Activated naive CD8-positive, alpha-beta T cell treated with anti-CD3 and anti-CD28 coated beads, Interleukin-2, amount 50 U/mL, for 24 hours (primary cell): ENCODE data around the gene ST3GAL5.
"Not testable (repeated sequence)": the region's sequence is repeated elsewhere in the genome, so short reads cannot be mapped to it uniquely, and the experiment has no call there.

Source experiments
- ATAC-seq: fragments of 150-1000 bp; cut with Tn5 transposase; one replicate; pipeline ENCODE4 v1.10.0; 2021
- DNase-seq: peaks from one replicate; pipeline ENCODE4 v3.0.0; 2021
- H3K27ac Mint-ChIP-seq: one replicate; pipeline ENCODE4 v1.8.0; 2021; ENCODE audit warnings: mild to moderate bottlenecking, mixed read lengths
- H3K27me3 Mint-ChIP-seq: one replicate; pipeline ENCODE4 v1.8.0; 2021; ENCODE audit warnings: mixed read lengths
- H3K36me3 Mint-ChIP-seq: one replicate; pipeline ENCODE4 v1.8.0; 2021; ENCODE audit warnings: low read depth, mixed read lengths
- H3K4me1 Mint-ChIP-seq: one replicate; pipeline ENCODE4 v1.8.0; 2021; ENCODE audit warnings: mixed read lengths
- H3K4me3 Mint-ChIP-seq: one replicate; pipeline ENCODE4 v1.8.0; 2021; ENCODE audit warnings: mild to moderate bottlenecking, moderate library complexity, mixed read lengths
- H3K9me3 Mint-ChIP-seq: one replicate; pipeline ENCODE4 v1.8.0; 2021; ENCODE audit warnings: mixed read lengths

ST3GAL5 gene

DNA sequence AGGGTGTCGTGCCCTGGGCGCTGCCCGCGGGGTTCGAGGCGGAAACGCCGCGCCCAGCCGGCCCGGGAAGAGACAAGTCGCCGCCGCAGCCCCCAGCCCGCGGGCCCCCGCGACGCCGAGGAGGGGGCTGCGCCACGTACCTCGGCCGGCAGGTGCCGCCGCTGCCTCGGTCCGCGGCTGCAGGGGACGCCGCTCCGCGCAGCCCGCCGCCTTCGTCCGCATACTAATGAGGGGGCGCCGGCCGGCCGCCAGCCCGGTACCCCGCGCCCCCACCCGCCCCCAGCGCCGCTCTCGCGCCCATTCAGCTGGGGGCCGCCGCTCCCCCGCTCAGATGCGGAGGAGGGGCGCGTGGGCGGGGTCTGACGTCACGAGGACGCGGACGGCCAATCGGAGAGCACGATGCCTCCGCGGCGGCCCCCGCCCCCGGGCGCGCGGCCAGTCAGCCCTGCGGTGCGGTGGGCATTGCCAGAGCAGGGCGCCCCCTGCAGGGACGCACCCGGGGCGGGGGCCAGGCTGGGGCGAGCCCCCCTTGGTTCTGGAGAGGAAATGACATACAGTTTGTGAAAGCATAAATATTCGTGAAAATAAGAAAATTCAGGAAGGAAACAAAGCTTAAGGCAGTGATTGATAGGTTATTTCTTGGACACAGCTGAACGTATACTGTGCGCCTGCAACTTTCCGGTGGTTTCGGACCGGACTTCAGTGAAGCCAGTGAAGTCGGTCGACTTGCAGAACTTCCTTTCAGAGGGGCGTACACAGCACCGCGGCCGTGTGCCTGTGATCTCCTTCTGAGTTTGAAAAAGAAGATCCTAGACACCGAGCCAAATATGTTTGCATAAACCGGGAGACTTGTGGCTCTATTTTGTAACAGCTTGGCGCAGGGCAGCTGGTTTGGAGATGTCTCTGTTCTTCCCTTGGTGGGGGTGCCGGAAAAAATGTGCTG lies at the start of gene ST3GAL5:
ST3GAL5 (minus strand) TSS at position 307 of the 943 bp plus-strand sequence; CDS start at position 222, 85 bp downstream.
- H3K27me3 Mint-ChIP-seq = no peaks in the 10 kb centered on the region
- H3K36me3 Mint-ChIP-seq = no peaks in the 10 kb centered on the region
- H3K27ac Mint-ChIP-seq = peak within 1 kb of the TSS; percentile 88
- peaks cover 73% of the 10 kb centered on the region for H3K4me1 Mint-ChIP-seq
- peak within 1 kb of the TSS; percentile 90 for H3K4me3 Mint-ChIP-seq
- no peaks in the 10 kb centered on the region for H3K9me3 Mint-ChIP-seq
- ATAC-seq (peak; percentile 76), DNase-seq (peak; percentile 95)

DNA sequence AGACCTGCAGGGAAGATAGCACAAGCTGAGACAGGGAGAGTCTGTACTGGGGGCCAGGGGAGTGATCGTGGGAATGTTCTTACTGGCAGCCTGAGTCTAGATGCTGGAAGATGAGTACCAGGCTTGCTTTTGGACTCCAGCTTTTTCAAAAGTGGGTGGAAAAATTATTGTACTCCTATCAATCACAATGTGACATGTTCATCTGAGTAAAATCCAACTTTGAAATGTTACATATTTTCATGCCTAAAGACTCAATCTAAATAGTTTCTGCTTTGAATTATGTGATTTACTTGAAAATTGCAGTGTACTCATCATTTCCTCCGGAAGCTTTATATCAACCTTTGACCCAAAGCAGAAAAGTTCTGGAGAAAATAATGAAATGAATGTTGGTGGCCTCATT lies 49.7 kb upstream of the ST3GAL5 start:
- Mint-ChIP-seq H3K4me3 (no peak overlapping the region), H3K4me1 (peaks cover 8% of the 10 kb centered on the region), H3K36me3 (peaks cover 6% of the 10 kb centered on the region), H3K27me3 (no peaks in the 10 kb centered on the region), H3K9me3 (peaks cover 14% of the 10 kb centered on the region), H3K27ac (no peak overlapping the region)
- DNase-seq (no peak), ATAC-seq (no peak)

DNA sequence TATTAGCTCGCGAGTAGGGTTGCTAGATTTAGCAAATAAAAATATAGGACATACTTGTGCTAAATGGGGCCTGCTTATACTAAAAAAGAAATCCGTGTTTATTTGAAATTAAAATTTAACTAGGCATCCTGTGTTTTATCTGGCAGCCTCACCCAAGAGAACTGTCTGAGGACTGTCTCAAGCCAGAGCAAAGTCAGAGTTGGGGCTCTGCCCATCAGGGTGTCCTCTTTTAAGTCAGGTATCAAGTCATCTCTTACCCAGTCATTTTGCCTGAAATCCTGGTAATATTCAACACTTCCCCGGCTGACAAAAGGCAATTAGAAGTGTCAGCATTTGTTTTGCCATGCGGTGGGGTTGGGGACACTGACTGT lies 48.3 kb upstream of the ST3GAL5 start:
- Mint-ChIP-seq H3K9me3 (peaks cover 6% of the 10 kb centered on the region), H3K27ac (no peak overlapping the region), H3K27me3 (no peaks in the 10 kb centered on the region), H3K4me1 (peaks cover 16% of the 10 kb centered on the region), H3K4me3 (no peak overlapping the region), H3K36me3 (no peaks in the 10 kb centered on the region)
- no peak for DNase-seq
- ATAC-seq = no peak

DNA sequence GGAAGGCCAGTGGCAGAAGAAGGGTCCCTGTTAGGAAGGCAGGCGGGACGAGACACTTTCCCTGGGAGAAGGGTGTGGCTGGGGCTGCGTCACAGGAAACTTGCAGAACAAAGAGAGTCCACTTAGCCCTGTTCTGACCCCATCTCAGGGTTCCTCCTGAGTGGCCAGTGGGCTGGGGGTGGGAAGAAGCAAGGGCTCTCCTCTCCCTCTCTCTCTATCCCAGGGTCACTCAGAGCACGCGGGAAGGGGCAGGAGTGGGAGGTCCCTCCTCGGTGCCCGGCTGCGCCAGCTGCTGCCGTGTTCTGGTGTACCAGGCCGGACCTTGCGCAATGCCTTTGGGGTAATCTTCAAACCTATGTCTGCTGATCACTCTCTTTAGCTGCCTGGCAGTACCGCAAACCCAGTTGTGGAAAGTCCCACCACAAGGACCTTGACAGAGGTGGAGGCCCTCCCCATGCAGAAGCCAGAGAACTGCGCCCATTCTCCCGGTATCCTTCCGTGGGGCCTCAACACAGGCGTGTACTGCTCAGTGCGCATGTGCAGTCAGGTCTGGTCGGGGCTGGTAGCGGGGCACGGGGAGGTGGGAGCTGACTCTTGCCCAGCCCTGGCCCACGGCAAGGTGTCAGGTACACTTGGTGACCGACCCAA lies 47.8 kb upstream of the ST3GAL5 start:
- Mint-ChIP-seq H3K9me3 (peaks cover 4% of the 10 kb centered on the region), H3K27ac (no peak overlapping the region), H3K36me3 (no peaks in the 10 kb centered on the region), H3K4me3 (no peak overlapping the region), H3K4me1 (peaks cover 16% of the 10 kb centered on the region), H3K27me3 (no peaks in the 10 kb centered on the region)
- ATAC-seq = no peak
- DNase-seq = no peak

DNA sequence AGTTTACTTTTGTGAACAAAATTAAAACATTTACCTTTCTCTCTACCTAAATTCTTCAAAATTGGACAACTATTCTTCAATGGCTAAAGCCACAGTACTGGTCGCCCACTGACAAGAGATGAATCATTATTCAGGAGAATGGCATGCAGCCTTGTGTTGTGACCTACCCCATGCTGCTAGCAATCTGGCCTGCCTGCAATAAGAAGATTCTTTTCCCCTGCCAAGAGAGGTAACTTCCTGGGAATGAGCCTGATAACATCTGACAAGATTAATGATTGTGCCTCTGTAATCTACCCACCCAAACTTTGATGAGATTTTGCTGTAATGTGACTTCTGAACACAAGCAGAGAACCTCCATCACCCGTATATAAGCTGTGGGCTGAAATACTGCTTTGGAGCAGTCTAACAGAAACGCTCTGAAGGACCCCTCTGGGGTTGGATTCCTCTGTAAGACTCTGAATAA lies 47.0 kb upstream of the ST3GAL5 start:
- H3K4me1 Mint-ChIP-seq = peaks cover 16% of the 10 kb centered on the region
- no peak overlapping the region for H3K4me3 Mint-ChIP-seq
- H3K36me3 Mint-ChIP-seq = no peaks in the 10 kb centered on the region
- H3K27me3 Mint-ChIP-seq = no peaks in the 10 kb centered on the region
- ATAC-seq (no peak), DNase-seq (no peak)
- H3K9me3 Mint-ChIP-seq = no peaks in the 10 kb centered on the region
- H3K27ac Mint-ChIP-seq = no peak overlapping the region

DNA sequence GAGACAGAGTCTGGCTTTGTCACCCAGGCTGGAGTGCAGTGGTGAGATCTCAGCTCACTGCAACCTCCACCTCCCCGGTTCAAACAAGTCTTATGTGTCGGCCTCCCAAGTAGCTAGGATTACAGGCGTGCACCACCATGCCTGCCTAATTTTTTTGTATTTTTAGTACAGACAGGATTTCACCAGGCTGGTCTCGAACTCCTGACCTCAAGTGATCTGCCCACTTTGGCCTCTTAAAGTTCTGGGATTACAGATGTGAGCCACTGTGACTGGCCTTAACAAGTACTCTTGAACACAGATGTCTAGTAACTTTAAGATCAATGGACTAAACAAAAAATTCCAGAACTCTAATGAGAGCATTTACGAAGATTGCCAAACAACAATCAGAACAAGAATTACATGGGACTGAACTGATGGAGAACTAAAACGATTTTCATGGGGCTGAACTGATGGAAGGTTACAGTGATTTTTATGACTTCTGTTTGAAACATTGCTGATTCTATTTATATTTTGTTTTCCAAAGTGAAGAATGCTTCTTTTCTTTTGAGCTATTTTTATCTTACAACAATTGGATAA lies 46.5 kb upstream of the ST3GAL5 start:
- DNase-seq (no peak), ATAC-seq (no peak)
- no peak overlapping the region for H3K27ac Mint-ChIP-seq
- no peak overlapping the region for H3K4me3 Mint-ChIP-seq
- peaks cover 16% of the 10 kb centered on the region for H3K4me1 Mint-ChIP-seq
- no peaks in the 10 kb centered on the region for H3K27me3 Mint-ChIP-seq
- no peaks in the 10 kb centered on the region for H3K36me3 Mint-ChIP-seq
- no peaks in the 10 kb centered on the region for H3K9me3 Mint-ChIP-seq

DNA sequence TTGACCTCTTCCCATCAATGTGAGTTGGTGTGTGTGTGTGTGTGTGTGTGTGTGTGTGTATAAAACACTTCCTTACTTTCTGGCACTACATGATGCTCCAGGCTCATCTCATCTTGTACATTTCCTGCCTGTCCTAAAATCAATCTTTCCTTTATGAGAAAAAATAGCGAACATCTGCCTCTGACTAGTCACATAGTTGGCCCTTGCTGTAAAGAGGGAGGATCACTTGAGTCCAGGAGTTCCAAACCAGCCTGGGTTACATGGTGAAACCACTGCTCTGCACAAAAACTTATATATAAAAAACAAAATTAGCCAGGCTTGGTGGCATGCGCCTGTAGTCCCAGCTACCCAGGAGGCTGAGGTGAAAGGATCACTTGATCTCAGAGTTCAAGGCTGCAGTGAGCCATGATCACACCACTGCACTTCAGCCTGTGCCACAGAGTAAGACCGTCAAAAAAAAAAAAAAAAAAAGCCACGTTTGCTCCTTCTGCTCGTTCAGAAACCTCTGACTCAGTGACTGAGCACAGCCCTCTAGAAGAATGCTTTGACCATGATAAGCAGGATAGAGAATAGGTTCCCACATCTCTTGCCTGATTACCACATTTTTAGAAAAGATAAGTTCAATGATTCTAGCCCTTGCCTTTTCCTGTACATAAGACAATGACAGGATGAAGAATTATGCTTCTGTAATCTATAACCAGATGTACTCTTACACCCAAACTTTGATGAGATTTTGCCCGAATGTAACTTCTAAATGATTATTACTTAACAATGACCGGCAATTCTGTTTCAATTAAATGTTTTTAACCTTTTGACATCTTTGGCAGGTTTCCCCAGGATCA lies 45.2 kb upstream of the ST3GAL5 start:
- ATAC-seq = peak; percentile 90
- Mint-ChIP-seq H3K27ac (no peak overlapping the region), H3K27me3 (no peaks in the 10 kb centered on the region), H3K9me3 (no peaks in the 10 kb centered on the region), H3K4me3 (no peak overlapping the region), H3K36me3 (no peaks in the 10 kb centered on the region), H3K4me1 (peaks cover 16% of the 10 kb centered on the region)
- no peak for DNase-seq

DNA sequence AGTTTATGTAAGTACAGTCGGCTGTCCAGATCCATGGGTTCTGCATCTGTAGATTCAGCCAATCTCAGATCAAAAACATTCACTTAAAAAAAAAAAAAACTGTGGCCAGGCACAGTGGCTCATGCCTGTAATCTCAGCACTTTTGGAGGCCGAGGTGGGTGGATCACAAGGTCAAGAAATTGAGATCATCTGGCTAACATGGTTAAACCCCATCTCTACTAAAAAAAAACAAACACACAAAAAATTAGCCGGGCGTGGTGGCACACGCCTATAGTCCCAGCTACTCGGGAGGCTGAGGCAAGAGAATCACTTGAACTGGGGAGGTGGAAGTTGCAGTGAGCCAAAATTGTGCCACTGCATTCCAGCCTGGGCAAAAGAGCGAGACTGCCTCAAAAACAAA lies 42.4 kb upstream of the ST3GAL5 start:
- H3K9me3 Mint-ChIP-seq, H3K27ac Mint-ChIP-seq: not testable (repeated sequence)

DNA sequence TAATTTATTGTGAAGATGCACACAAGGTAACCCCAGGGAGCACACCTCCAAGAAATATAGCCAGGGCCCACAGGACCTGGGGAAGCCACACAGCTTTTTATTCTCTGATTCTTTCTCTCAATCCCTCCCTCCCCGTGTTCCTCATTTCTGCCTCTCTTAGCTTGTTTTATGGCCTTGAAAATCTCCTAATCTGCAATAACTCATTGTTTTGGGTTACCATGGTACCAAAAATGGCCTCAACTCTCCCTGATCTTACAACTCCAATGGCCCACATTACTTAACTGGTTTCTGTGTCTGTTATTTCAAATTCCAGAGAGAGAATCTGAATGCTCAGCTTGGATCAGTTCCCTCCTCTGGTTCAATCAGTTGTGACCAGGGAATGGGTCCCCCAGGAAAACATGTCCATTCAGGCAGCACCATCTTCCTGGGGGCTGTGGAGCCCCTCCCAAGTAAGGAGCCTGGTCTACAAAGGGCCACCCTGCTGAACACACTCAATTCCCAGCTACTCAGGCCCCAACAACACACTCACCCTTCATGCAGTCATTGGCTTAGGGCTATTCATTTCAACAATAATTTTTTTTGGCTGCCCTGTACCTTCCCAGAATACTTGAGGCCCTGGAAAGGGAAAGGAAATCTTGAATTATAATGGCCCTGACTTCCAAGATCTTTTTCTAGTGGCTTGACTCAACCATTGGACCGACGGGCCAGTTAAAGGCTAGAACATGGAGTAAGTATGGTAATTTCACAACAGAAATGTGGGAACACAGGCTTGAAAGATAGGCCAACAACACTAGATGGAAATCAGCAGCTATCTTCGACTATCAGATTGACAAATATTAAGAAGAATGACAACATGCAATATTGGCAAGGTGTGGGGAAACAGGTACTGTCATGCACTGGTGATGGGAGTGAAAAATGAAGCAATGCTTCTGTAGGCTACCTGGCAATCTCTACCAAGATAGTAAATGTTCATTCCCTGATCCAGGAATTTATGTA lies 41.6 kb upstream of the ST3GAL5 start:
- Mint-ChIP-seq H3K27ac (no peak overlapping the region), H3K4me1 (peaks cover 23% of the 10 kb centered on the region), H3K9me3 (peaks cover 3% of the 10 kb centered on the region), H3K27me3 (no peaks in the 10 kb centered on the region), H3K4me3 (no peak overlapping the region), H3K36me3 (no peaks in the 10 kb centered on the region)
- DNase-seq = no peak
- ATAC-seq = no peak

More for the DNA sequence above, 42.4 kb upstream of the ST3GAL5 start:
- H3K36me3 Mint-ChIP-seq, ATAC-seq, DNase-seq, H3K27me3 Mint-ChIP-seq, H3K4me3 Mint-ChIP-seq: not testable (repeated sequence)
- H3K4me1 Mint-ChIP-seq = peaks cover 23% of the 10 kb centered on the region

DNA sequence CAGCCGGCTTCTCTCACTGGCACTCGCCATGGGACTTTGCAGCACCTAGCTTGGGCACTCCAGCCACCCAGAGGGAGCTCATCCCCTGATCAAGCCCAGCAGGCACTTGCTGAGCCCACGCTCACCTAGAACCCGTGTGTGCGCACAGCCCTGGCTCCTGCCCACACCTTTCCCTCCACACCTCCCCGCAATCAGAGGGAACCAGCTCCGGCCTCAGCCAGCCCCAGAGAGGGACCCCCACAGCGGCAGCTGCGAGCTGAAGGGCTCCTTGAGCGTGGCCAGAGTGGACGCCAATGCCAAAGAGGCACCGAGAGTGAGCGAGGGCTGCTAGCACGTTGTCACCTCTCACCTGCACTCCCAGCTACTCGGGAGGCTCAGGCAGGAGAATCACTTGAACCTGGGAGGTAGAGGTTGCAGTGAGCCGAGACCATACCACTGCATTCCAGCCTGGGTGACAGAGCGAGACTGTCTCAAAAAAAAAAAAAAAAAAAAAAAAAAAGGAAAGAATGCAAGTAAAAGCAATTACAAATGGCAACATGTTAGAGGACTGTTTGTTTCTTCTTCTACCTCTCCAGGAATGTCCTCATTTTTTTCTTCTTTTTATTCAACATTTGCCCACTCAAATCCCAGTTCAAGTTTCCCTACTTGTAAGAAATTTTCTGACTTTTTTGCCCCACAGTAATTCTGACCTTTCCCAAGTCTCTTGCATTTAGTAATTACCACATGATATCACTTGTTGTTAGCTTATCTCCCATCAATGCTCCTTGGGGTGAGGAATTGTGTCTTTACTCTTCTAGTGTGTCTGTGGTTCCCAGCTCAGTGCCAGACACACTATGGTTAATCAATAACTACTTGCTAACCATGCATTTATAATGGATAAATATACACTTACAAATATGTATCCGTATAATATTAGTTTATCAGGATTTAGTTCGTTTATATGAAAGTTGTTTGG lies 40.6 kb upstream of the ST3GAL5 start:
- DNase-seq (no peak), ATAC-seq (no peak)
- Mint-ChIP-seq H3K4me3 (no peak overlapping the region), H3K9me3 (peaks cover 3% of the 10 kb centered on the region), H3K36me3 (no peaks in the 10 kb centered on the region), H3K4me1 (peaks cover 28% of the 10 kb centered on the region), H3K27ac (no peak overlapping the region), H3K27me3 (peaks cover 3% of the 10 kb centered on the region)

DNA sequence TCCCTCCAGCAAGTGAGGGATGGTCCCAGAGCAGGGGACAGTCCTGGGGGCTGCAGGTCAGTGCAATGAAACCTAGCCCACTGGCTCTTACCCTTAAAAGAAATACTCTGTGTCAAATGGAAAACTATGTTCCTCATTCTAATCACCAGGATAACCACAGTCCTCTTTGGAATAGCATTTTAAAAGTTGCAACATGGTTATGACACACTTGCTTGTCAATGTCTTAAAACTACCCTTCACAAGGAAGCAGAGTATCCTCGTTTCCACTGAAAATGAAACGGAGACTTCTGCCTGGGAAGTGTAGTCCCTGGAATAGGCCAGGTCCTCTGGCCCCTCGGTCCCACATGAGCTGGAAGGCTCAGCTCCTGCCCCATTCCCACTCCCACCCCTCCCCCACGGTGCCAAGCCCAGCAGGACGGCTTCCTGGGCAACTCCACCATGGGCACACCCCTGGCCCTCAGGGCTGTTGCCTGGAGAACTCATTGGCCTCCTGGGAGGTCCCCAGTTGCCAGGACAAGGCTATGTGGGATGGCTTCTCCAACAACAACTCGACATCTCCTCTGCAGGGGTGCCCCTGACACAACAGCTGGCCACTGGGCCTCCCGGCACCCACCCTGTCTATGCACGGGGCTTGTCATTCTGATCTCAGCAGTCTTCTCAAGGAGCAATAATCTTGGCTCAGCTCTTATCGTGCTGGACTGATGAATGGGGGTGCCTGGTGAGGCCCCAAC lies 38.3 kb upstream of the ST3GAL5 start:
- Mint-ChIP-seq H3K27me3 (peaks cover 3% of the 10 kb centered on the region), H3K4me3 (no peak overlapping the region), H3K27ac (no peak overlapping the region), H3K9me3 (peaks cover 3% of the 10 kb centered on the region), H3K36me3 (no peaks in the 10 kb centered on the region), H3K4me1 (peaks cover 13% of the 10 kb centered on the region)
- no peak for DNase-seq
- ATAC-seq = no peak

DNA sequence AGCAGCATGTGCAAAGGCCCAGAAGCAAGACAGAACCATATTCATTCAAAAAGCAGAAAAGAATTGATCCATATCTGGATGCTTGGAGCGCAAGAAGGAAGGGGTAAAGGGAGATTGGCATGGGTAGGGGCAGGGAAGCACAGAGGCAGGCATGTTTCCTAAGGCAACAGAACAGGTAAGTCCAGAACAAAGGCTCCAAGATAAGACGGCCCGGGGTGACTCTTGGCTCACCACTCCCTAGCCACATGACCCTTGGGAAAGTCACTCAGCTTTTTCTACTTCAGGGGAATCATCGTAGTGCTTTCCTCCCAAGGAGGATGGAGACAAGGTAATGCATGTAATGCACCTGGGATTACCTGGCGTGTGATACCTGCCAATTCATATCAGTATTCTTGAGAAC lies 37.7 kb upstream of the ST3GAL5 start:
- Mint-ChIP-seq H3K27me3 (peaks cover 3% of the 10 kb centered on the region), H3K9me3 (peaks cover 3% of the 10 kb centered on the region), H3K36me3 (no peaks in the 10 kb centered on the region), H3K27ac (no peak overlapping the region), H3K4me1 (peaks cover 13% of the 10 kb centered on the region), H3K4me3 (no peak overlapping the region)
- DNase-seq = no peak
- ATAC-seq = no peak
